Measurements from ENCODE around the gene TACC2. TPM values are rescaled to one million over a fixed set of nuclear protein-coding genes. Genes with fewer than 3 reads are reported as not detected.

Gene TACC2
- total and polyA plus RNA-seq, 2 donors (not counting 1 experiment from before 2014, with no cell fraction given): not detected

DNA sequence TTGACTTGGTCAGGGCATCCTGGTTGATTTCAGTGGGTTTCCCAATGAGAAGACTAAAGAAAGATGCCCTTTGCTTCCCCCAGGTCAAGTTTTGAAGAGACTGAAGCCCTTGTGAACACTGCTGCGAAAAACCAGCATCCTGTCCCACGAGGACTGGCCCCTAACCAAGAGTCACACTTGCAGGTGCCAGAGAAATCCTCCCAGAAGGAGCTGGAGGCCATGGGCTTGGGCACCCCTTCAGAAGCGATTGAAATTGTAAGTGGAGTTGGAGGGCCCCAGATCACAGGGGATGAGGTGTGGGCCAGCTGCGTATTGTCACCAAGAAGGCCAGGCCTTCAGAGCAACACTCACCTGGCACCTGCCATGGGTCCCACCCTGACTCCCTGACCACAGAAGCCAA, 238.8 kb downstream of the TACC2 start:
- Mint-ChIP-seq H3K9me3 (ENCODE audit: insufficient read depth) (no peaks in the 10 kb centered on the region), H3K4me1 (no peaks in the 10 kb centered on the region), H3K27me3 (peaks cover 17% of the 10 kb centered on the region), H3K27ac (no peak overlapping the region), H3K4me3 (no peak overlapping the region)
- POLR2A ChIA-PET: no interaction called here
- H3K4me1 ChIP-seq (ENCODE audit: control insufficient read depth in 2 of 2, insufficient read depth in 2 of 2, low read length in 2 of 2): no peaks in the 10 kb centered on the region
- no peak overlapping the region for H3K27ac ChIP-seq (ENCODE audit: low read length in 2 of 2)
- H3K4me2 ChIP-seq (replicated peaks; ENCODE audit: low read depth, low read length, poor library complexity, severe bottlenecking): no peak overlapping the region
- no peaks in the 10 kb centered on the region for H3K79me2 ChIP-seq (ENCODE audit: control insufficient read depth, insufficient read depth, low read length)
- DNase-seq: no peak
- no peaks in the 10 kb centered on the region for H4K20me1 ChIP-seq (ENCODE audit: control insufficient read depth, insufficient read depth, low read length, poor library complexity, severe bottlenecking)
- intact Hi-C loops (cut with micrococcal nuclease): no loop called here
- no peak overlapping the region for H3K4me3 ChIP-seq (ENCODE audit: control extremely low read depth in 1 of 5, extremely low read depth in 1 of 5, insufficient read depth in 1 of 5, low read depth in 2 of 5, low read length in 4 of 5)
- TF ChIP-seq EZH2 (IDR thresholded peaks at IDR 0.05; ENCODE audit: borderline replicate concordance, insufficient read depth, low read depth, low read length, poor library complexity, severe bottlenecking): no peak
- peaks cover 0 to 6% (median 0%) of the 10 kb centered on the region in 4 experiments for H3K27me3 ChIP-seq (replicated peaks in 1 of 4; ENCODE audit: control extremely low read depth in 1 of 4, control insufficient read depth in 3 of 4, insufficient read depth in 4 of 4, low read length in 3 of 4)
- H3K36me3 ChIP-seq (replicated peaks in 1 of 2; ENCODE audit: control extremely low read depth in 1 of 2, control insufficient read depth in 1 of 2, extremely low read depth in 1 of 2, insufficient read depth in 2 of 2, low read length in 1 of 2): no peaks in the 10 kb centered on the region
- H3K9me3 ChIP-seq (ENCODE audit: control extremely low read depth in 1 of 3, control insufficient read depth in 2 of 3, insufficient read depth in 1 of 3, low read length in 2 of 3): no peaks in the 10 kb centered on the region
- CTCF ChIA-PET: no interaction called here
- ATAC-seq (ENCODE audit: low read depth): no peak
- no peak overlapping the region for H3K9ac ChIP-seq (ENCODE audit: low read length)
- WGBS (ENCODE audit: insufficient coverage): 94% methylated on average over 3 of the region's 4 CpGs
- no peak overlapping the region for H2AFZ ChIP-seq (ENCODE audit: insufficient read depth, low read depth, low read length, poor library complexity, severe bottlenecking)

GRCh38 chr10:122229666-122230065, 240.7 kb downstream of the TACC2 start:
- Histone ChIP-seq H3K27me3 (replicated peaks in 1 of 4; ENCODE audit: control extremely low read depth in 1 of 4, control insufficient read depth in 3 of 4, insufficient read depth in 4 of 4, low read length in 3 of 4) (peaks cover 0 to 6% (median 0%) of the 10 kb centered on the region in 4 experiments), H3K4me2 (replicated peaks; ENCODE audit: low read depth, low read length, poor library complexity, severe bottlenecking) (no peak overlapping the region), H3K4me3 (ENCODE audit: control extremely low read depth in 1 of 5, extremely low read depth in 1 of 5, insufficient read depth in 1 of 5, low read depth in 2 of 5, low read length in 4 of 5) (no peak overlapping the region), H4K20me1 (ENCODE audit: control insufficient read depth, insufficient read depth, low read length, poor library complexity, severe bottlenecking) (no peaks in the 10 kb centered on the region), H3K36me3 (replicated peaks in 1 of 2; ENCODE audit: control extremely low read depth in 1 of 2, control insufficient read depth in 1 of 2, extremely low read depth in 1 of 2, insufficient read depth in 2 of 2, low read length in 1 of 2) (no peaks in the 10 kb centered on the region), H3K9ac (ENCODE audit: low read length) (no peak overlapping the region), H2AFZ (ENCODE audit: insufficient read depth, low read depth, low read length, poor library complexity, severe bottlenecking) (no peak overlapping the region), H3K4me1 (ENCODE audit: control insufficient read depth in 2 of 2, insufficient read depth in 2 of 2, low read length in 2 of 2) (no peaks in the 10 kb centered on the region), H3K79me2 (ENCODE audit: control insufficient read depth, insufficient read depth, low read length) (no peaks in the 10 kb centered on the region), H3K9me3 (ENCODE audit: control extremely low read depth in 1 of 3, control insufficient read depth in 2 of 3, insufficient read depth in 1 of 3, low read length in 2 of 3) (no peaks in the 10 kb centered on the region), H3K27ac (ENCODE audit: low read length in 2 of 2) (no peak overlapping the region)
- WGBS (ENCODE audit: insufficient coverage): no CpG with 5 or more reads among the region's 2 CpGs
- DNase-seq (no peak), ATAC-seq (ENCODE audit: low read depth) (no peak)
- Mint-ChIP-seq H3K9me3 (ENCODE audit: insufficient read depth) (no peaks in the 10 kb centered on the region), H3K4me1 (no peaks in the 10 kb centered on the region), H3K27ac (no peak overlapping the region), H3K4me3 (no peak overlapping the region), H3K27me3 (peaks cover 17% of the 10 kb centered on the region)
- intact Hi-C loops (cut with micrococcal nuclease): no loop called here
- no peak for TF ChIP-seq CTCF (IDR thresholded peaks at IDR 0.05)
- no peak for TF ChIP-seq EZH2 (IDR thresholded peaks at IDR 0.05; ENCODE audit: borderline replicate concordance, insufficient read depth, low read depth, low read length, poor library complexity, severe bottlenecking)
- ChIA-PET CTCF (no interaction called here), POLR2A (no interaction called here)

Measured in B cell (primary cell).